HG02759 (cell line): ENCODE data around the gene SNX3.
"Not testable (repeated sequence)": the region's sequence is repeated elsewhere in the genome, so short reads cannot be mapped to it uniquely, and the experiment has no call there.

Experiments
- ATAC-seq: cut with Tn5 transposase; IDR thresholded peaks from one replicate; pipeline ENCODE4 v1.9.1; 2021; ENCODE audit warnings: mild to moderate bottlenecking, moderate library complexity; ENCODE audit not compliant: unreplicated experiment

Gene SNX3

GRCh38 chr6:108260809-108261569, at the start of gene SNX3:
SNX3 (minus strand) TSS chr6:108261040; CDS start chr6:108260921, 119 bp downstream.
- peak; percentile 91 for ATAC-seq

GRCh38 chr6:108309844-108310243, 49.0 kb upstream of the SNX3 start:
- no peak for ATAC-seq

DNA sequence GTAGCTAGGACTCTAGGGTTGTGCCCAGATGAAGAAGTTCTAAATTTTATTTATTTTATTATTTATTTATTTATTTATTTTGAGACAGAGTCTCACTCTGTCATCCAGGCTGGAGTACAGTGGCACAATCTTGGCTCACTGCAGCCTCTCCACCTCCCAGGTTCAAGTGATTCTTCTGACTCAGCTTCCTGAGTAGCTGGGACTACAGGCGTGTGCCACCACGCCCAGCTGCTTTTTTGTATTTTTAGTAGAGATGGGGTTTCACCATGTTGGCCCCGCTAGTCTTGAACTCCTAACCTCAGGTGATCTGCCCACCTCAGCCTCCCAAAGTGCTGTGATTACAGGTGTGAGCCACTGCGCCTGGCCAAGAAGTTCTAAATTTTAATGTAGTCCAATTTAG, 47.8 kb upstream of the SNX3 start:
- ATAC-seq, result not testable (repeated sequence)

DNA sequence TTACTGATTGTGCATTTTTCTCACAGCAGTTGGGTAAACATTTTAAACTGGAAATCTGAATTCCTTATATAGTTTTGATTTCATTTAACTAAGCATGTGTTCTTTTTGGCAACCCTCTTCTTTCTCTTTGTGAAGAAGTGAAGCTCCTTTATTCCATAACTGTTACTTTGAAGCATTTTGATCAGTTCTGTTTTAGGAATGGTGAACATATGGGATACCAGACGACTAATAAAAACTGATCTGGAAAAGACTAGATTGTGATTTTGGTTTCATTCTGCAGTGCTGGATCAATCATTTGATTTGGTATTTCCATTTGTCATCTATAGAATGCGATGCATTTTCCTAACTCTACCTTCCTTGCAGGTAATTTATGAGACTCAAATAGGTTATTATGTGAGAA, 43.8 kb upstream of the SNX3 start:
- ATAC-seq, result no peak

DNA sequence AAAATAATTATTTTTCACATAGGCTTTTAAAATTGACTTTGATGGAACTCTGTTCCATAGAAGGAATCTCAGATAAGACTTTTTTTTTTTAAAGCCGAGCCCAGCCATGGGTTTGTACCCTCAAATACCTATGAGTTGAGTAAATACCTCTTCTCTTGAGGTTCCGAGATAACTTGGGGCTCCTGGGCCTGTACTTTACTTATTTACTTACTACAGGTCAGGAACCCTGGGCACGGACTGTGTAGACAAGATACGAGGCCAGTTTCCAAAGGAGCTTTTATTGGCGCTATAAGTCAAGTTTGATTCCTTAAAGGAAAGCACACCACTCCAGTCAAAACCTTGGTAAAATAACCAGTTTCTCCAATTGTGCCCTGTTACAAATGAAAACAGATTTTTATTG, 41.5 kb upstream of the SNX3 start:
- no peak for ATAC-seq

DNA sequence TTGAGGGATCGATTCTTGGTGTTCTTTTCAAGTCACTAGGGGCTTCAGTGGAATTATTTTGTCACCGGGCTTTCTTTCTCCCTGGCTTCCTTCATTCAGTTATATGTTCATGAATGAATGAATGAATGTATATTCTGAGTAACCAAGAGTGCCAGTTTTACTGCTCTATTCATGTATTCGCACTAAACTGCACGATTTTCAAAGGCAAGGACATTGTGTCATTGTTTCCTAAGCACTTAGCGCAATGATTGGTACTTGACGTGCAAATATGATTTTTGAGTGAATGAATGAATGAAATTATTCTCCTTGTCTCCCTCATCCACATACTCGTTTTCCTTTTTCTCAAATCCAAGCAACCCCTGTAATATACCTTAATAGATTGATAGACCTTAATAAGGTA, 34.8 kb upstream of the SNX3 start:
- no peak for ATAC-seq

- peak; percentile 90 for ATAC-seq
These were observed 34.1 kb upstream of the SNX3 start, which contains the start of gene AFG1L for GRCh38 chr6:108294727-108295625. AFG1L (plus strand) TSS chr6:108295054; CDS start chr6:108295080, 26 bp downstream.

DNA sequence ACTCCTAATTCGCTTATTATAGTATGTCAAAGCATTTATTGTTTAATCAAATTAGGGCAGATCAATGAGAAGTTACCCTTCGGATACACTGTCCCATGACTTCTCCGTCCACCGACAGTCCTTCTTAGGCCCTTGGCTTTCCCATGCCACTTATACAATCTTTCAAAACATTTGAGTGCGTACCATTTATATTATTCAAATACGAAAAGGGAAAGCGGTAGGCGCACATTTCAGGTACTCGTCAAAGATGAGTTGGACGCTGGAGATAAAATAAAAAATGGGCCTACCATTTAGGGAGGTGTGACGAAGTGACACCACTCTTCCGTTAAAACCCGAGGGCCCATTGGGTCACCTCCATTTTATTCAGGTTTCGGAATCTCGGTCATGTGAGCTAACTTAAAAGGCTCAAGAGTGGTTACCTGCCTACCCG, 33.5 kb upstream of the SNX3 start:
- peak; percentile 22 for ATAC-seq

GRCh38 chr6:108293527-108294296, 32.9 kb upstream of the SNX3 start:
- ATAC-seq, result no peak

GRCh38 chr6:108292561-108292960, 31.7 kb upstream of the SNX3 start:
- not testable (repeated sequence) for ATAC-seq

GRCh38 chr6:108291091-108291490, 30.3 kb upstream of the SNX3 start:
- ATAC-seq, result no peak

DNA sequence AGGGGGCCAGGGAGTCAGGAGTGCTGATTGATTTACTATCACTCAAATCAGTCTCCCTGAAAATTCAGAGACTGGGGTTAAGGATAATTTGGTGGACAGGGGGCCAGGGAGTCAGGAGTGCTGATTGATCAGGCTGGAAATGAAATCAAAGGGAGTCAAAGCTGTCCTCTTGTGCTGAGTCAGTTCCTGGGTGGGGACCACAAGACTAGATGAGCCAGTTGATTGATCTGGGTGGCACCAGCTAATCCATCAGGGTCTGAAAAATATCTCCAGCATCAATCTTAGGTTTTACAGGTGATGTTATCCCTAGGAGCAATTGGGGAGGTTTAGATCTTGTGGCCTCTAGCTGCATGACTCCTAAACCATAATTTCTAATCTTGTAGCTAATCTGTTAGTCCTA, 27.9 kb upstream of the SNX3 start:
- ATAC-seq, result no peak

GRCh38 chr6:108287373-108287772, 26.5 kb upstream of the SNX3 start:
- ATAC-seq, result no peak

DNA sequence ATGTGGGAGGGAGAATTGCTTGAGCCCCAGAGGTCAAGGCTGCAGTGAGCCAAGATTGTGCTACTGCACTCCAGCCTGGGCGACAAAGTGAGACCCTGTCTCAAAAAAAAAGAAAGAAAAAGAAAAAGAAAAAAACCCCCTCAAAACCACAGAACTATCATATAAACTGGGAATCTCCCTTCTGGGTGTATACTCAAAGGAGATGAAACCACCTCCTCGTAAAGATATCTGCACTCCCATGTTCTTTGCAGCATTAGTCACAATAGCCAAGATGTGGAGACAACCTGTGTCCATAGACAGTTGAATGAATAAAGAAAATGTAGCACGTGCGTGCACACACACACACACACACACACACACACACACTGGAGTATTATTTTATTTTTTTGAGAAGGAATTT, 25.5 kb upstream of the SNX3 start:
- no peak for ATAC-seq

DNA sequence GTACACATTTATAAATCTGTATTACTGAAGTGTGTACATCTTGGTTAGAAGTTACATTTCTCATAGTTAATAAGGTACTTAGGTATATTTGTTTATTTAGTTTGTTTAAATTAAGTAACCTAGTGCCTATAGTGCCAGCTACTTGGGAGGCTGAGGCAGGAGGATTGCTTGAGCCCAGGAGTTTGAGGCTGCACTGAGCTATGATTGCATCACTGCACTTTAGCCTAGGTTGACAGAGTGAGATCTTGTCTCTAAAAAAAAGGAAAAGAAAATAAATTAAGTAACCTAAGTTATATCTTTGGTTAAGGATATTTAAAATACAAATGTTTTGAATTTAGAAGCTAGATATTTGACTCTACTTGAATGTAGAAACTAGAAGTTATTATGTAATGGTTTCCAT, 24.5 kb upstream of the SNX3 start:
- ATAC-seq, result no peak

DNA sequence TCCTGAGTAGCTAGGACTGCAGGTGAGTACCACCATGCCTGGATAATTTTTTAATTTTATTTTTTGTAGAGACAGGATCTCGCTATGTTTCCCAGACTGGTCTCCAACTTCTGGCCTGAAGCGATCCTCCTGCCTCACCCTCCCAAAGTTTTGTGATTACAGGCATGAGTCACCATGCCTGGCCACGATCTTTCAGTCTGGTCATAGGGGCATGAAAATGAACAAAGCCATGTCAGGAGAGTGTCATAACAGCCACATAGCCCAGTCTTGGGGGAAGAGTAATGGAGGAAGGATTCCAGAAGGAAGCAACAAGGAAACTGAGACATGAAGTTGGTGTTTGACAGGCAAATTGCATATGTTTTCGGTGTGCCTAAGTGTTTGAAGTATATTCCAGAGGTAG, 17.0 kb upstream of the SNX3 start:
- no peak for ATAC-seq

DNA sequence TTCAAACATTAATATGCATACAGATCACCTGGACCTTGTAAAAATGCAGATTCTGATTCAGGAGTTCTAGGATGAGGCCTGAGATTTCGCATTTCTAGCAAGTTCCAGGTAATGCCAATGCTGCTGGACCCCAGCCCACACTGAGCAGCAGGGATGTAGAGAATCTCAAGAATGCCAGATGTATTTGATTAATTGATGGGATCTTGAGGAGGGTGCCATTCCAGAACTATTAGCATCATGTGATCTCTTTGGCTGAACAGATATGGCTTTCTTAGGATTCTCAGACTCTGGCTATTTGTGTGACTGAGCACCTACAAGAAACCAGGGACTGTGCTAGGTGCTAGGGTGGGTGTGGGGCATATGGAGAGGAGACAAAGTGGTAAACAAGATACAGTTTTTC, 16.5 kb upstream of the SNX3 start:
- no peak for ATAC-seq

DNA sequence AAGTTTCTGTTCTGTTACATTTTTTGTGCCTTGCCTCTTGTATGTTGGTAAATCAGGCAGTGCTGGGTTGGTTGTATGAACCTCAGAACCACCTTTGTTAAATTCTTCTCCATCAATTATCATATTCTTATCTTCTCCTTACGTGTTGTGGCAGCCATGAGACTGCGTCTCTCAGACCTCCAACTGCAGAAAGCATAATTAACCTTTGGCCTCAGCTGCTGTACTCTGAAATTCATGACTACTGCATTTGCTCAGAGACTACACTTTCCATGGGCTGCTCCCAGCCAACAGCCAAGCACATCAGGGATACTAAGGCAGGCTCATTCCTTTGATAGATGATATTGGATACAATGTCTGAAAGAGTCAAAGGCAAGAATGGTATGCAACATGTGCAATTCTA, 15.1 kb upstream of the SNX3 start:
- ATAC-seq, result no peak

- ATAC-seq, result no peak
These were observed 13.7 kb upstream of the SNX3 start for GRCh38 chr6:108274546-108274945.

- ATAC-seq, result not testable (repeated sequence)
These were observed 9.1 kb upstream of the SNX3 start for GRCh38 chr6:108269955-108270354.

- ATAC-seq, result no peak
These were observed 8.0 kb upstream of the SNX3 start for GRCh38 chr6:108268845-108269244.
